Muscle of leg (tissue), 11 donors: ENCODE results near the gene RERE. TPM values are rescaled to one million over a fixed set of nuclear protein-coding genes. Genes with fewer than 3 reads are reported as not detected.
A peak's percentile ranks its signal among the peaks of the same experiment; 100 is the strongest.
"Not testable (repeated sequence)": the region's sequence is repeated elsewhere in the genome, so short reads cannot be mapped to it uniquely, and the experiment has no call there.

Experiments used
- DNase-seq: peaks from one replicate; pipeline ENCODE4 v3.0.0; 2013
- H3K27ac ChIP-seq: one replicate; pipeline ENCODE4 v1.5.1; 2013; ENCODE audit warnings: mild to moderate bottlenecking, low read length, control low read depth
- H3K27me3 ChIP-seq: one replicate; pipeline ENCODE4 v1.6.1; 2013; ENCODE audit warnings: low read length; ENCODE audit not compliant: control insufficient read depth, insufficient read depth
- H3K36me3 ChIP-seq: one replicate; pipeline ENCODE4 v1.6.1; 2013; ENCODE audit warnings: low read length; ENCODE audit not compliant: control insufficient read depth, insufficient read depth
- H3K4me1 ChIP-seq: one replicate; pipeline ENCODE4 v1.6.1; 2013; ENCODE audit warnings: low read length; ENCODE audit not compliant: control insufficient read depth, insufficient read depth
- H3K4me3 ChIP-seq: one replicate; pipeline ENCODE4 v1.5.1; 2013; ENCODE audit warnings: low read length, control low read depth
- H3K9me3 ChIP-seq: replicated peaks from 2 replicates; pipeline ENCODE4 v1.6.1; 2013; ENCODE audit warnings: low read depth, low read length; ENCODE audit not compliant: control insufficient read depth
- WGBS: methylation state at CpG from one replicate; pipeline ENCODE4 v1.1.5; 2013; ENCODE audit warnings: missing lambda C conversion rate; ENCODE audit not compliant: insufficient coverage; 5-methylcytosine and 5-hydroxymethylcytosine counted together
- polyA plus RNA-seq, 8 donors: library from polyadenylated mRNA; unstranded; fragments of 120-200 nt; gene quantifications; one replicate each; pipeline versions ENCODE4 v1.2.1 to v1.2.3, GENCODE V29; 2013; ENCODE audit warnings: inconsistent platforms in 1 of 8, low replicate concordance in 1 of 8; ENCODE audit not compliant: insufficient read length in 8 of 8, insufficient read depth in 1 of 8
- total RNA-seq: library from RNA; stranded (reverse); fragments of 120-200 nt; gene quantifications from one replicate; pipeline ENCODE4 v1.2.4, GENCODE V29; 2013

Gene RERE
- total and polyA plus RNA-seq, 9 donors = 63.7 to 102 (median 82.8) TPM

- no peaks in the 10 kb centered on the region for H3K27me3 ChIP-seq
- WGBS = 17% methylated on average over 1 of the region's 6 CpGs
- peak; percentile 26 for DNase-seq
- peaks cover 6% of the 10 kb centered on the region for H3K9me3 ChIP-seq
- peaks cover 2% of the 10 kb centered on the region for H3K36me3 ChIP-seq
- H3K4me1 ChIP-seq = peaks cover 7% of the 10 kb centered on the region
- no peak overlapping the region for H3K27ac ChIP-seq
- H3K4me3 ChIP-seq = no peak overlapping the region
Observed at GRCh38 chr1:8742022-8742924, 75.2 kb downstream of the RERE start.

- H3K36me3 ChIP-seq = peaks cover 2% of the 10 kb centered on the region
- DNase-seq = no peak
- H3K27ac ChIP-seq = no peak overlapping the region
- H3K9me3 ChIP-seq = peaks cover 6% of the 10 kb centered on the region
- H3K27me3 ChIP-seq = no peaks in the 10 kb centered on the region
- H3K4me3 ChIP-seq = no peak overlapping the region
- peaks cover 1% of the 10 kb centered on the region for H3K4me1 ChIP-seq
Observed at GRCh38 chr1:8740034-8740449, 77.4 kb downstream of the RERE start.

- peaks cover 2% of the 10 kb centered on the region for H3K36me3 ChIP-seq
- H3K4me1 ChIP-seq = no peaks in the 10 kb centered on the region
- 87% methylated on average over 3 of the region's 4 CpGs for WGBS
- H3K27ac ChIP-seq = no peak overlapping the region
- peaks cover 6% of the 10 kb centered on the region for H3K9me3 ChIP-seq
- DNase-seq = no peak
- H3K4me3 ChIP-seq = no peak overlapping the region
- H3K27me3 ChIP-seq = no peaks in the 10 kb centered on the region
Observed at GRCh38 chr1:8739377-8739776, 78.1 kb downstream of the RERE start.

GRCh38 chr1:8736927-8737326 is 80.5 kb downstream of the RERE start:
- Histone ChIP-seq H3K4me3 (no peak overlapping the region), H3K27me3 (no peaks in the 10 kb centered on the region), H3K27ac (no peak overlapping the region), H3K9me3 (peaks cover 6% of the 10 kb centered on the region), H3K36me3 (peaks cover 2% of the 10 kb centered on the region), H3K4me1 (peaks cover 5% of the 10 kb centered on the region)
- DNase-seq = no peak

- peak; percentile 39 for DNase-seq
- no peaks in the 10 kb centered on the region for H3K36me3 ChIP-seq
- peaks cover 5% of the 10 kb centered on the region for H3K9me3 ChIP-seq
- no peak overlapping the region for H3K4me3 ChIP-seq
- WGBS = no CpG with 5 or more reads among the region's 2 CpGs
- H3K4me1 ChIP-seq = peaks cover 5% of the 10 kb centered on the region
- H3K27me3 ChIP-seq = no peaks in the 10 kb centered on the region
- no peak overlapping the region for H3K27ac ChIP-seq
Observed at GRCh38 chr1:8733484-8733883, 84.0 kb downstream of the RERE start.

GRCh38 chr1:8731162-8731561 is 86.3 kb downstream of the RERE start:
- Histone ChIP-seq H3K27me3 (no peaks in the 10 kb centered on the region), H3K4me3 (no peak overlapping the region), H3K27ac (no peak overlapping the region), H3K9me3 (peaks cover 5% of the 10 kb centered on the region), H3K36me3 (no peaks in the 10 kb centered on the region), H3K4me1 (peaks cover 10% of the 10 kb centered on the region)
- DNase-seq = no peak
- WGBS = no CpG with 5 or more reads among the region's 4 CpGs

GRCh38 chr1:8728464-8728863 is 89.0 kb downstream of the RERE start:
- H3K4me1 ChIP-seq = peaks cover 10% of the 10 kb centered on the region
- DNase-seq = no peak
- H3K27ac ChIP-seq = no peak overlapping the region
- WGBS = 17% methylated on average over 1 of the region's 3 CpGs
- H3K36me3 ChIP-seq = no peaks in the 10 kb centered on the region
- H3K4me3 ChIP-seq = no peak overlapping the region
- H3K27me3 ChIP-seq = no peaks in the 10 kb centered on the region
- H3K9me3 ChIP-seq = peaks cover 5% of the 10 kb centered on the region

GRCh38 chr1:8727809-8728213 is 89.6 kb downstream of the RERE start:
- Histone ChIP-seq H3K36me3 (no peaks in the 10 kb centered on the region), H3K27me3 (no peaks in the 10 kb centered on the region), H3K4me1 (peaks cover 5% of the 10 kb centered on the region), H3K4me3 (no peak overlapping the region), H3K27ac (no peak overlapping the region), H3K9me3 (peaks cover 5% of the 10 kb centered on the region)
- WGBS = 12% methylated on average over 3 of the region's 4 CpGs
- peak; percentile 85 for DNase-seq

GRCh38 chr1:8727316-8727715 is 90.1 kb downstream of the RERE start:
- H3K9me3 ChIP-seq, H3K27me3 ChIP-seq, H3K4me1 ChIP-seq, H3K27ac ChIP-seq, H3K36me3 ChIP-seq, H3K4me3 ChIP-seq, DNase-seq: not testable (repeated sequence)
- WGBS = 100% methylated on average over 3 of the region's 14 CpGs

- not testable (repeated sequence) for H3K36me3 ChIP-seq, H3K4me3 ChIP-seq, H3K27me3 ChIP-seq, H3K9me3 ChIP-seq, H3K27ac ChIP-seq, DNase-seq, H3K4me1 ChIP-seq
- WGBS = 64% methylated on average over 4 of the region's 7 CpGs
Observed at GRCh38 chr1:8726801-8727186, 90.6 kb downstream of the RERE start.
